ENCODE results near the gene TMEM184B. TPM values are rescaled to one million over a fixed set of nuclear protein-coding genes. Genes with fewer than 3 reads are reported as not detected.

Gene TMEM184B
- total RNA-seq, 2 donors from 2014 or later, result 55.4 to 57.6 TPM

GRCh38 chr22:38223289-38223960, 49.4 kb downstream of the TMEM184B start:
- H3K27me3 ChIP-seq (ENCODE audit: control insufficient read depth, insufficient read depth, low read length, poor library complexity, severe bottlenecking), result no peaks in the 10 kb centered on the region
- peaks cover 5% of the 10 kb centered on the region for H3K4me1 Mint-ChIP-seq
- peak; percentile 37 for TF ChIP-seq CTCF (conservative IDR thresholded peaks at IDR 0.05)
- H3K9me3 ChIP-seq (ENCODE audit: control insufficient read depth, low read length), result no peaks in the 10 kb centered on the region
- peaks cover 4% of the 10 kb centered on the region for H3K36me3 ChIP-seq (ENCODE audit: control insufficient read depth, insufficient read depth, low read length)
- peaks cover 31% of the 10 kb centered on the region for H3K36me3 Mint-ChIP-seq (ENCODE audit: low read depth)
- H3K27me3 Mint-ChIP-seq (ENCODE audit: insufficient read depth), result no peaks in the 10 kb centered on the region
- 85 to 93% methylated on average over 4 to 10 of the region's 12 CpGs for WGBS, 2 experiments (ENCODE audit: insufficient coverage in 1 of 2, insufficient read length in 1 of 2)
- H3K9ac ChIP-seq (ENCODE audit: extremely low read depth, low read length, poor library complexity, severe bottlenecking), result no peak overlapping the region
- H3K4me3 ChIP-seq (ENCODE audit: low read length), result no peak overlapping the region
- no peak overlapping the region for H3K4me3 Mint-ChIP-seq
- H3K27ac ChIP-seq (ENCODE audit: low read depth, low read length), result no peak overlapping the region
- H3K27ac Mint-ChIP-seq, result no peak overlapping the region
- DNase-seq, result no peak
- no peaks in the 10 kb centered on the region for H3K9me3 Mint-ChIP-seq
- H3K4me1 ChIP-seq (ENCODE audit: control insufficient read depth, insufficient read depth, low read length), result peaks cover 9% of the 10 kb centered on the region

- Mint-ChIP-seq H3K9me3 (no peaks in the 10 kb centered on the region), H3K4me1 (peaks cover 12% of the 10 kb centered on the region), H3K4me3 (no peak overlapping the region), H3K27me3 (ENCODE audit: insufficient read depth) (no peaks in the 10 kb centered on the region), H3K27ac (no peak overlapping the region), H3K36me3 (ENCODE audit: low read depth) (peaks cover 31% of the 10 kb centered on the region)
- H3K27ac ChIP-seq (ENCODE audit: low read depth, low read length), result no peak overlapping the region
- no peaks in the 10 kb centered on the region for H3K9me3 ChIP-seq (ENCODE audit: control insufficient read depth, low read length)
- WGBS, 2 experiments (ENCODE audit: insufficient coverage in 1 of 2, insufficient read length in 1 of 2), result 84 to 96% methylated on average over 8 of the region's 8 CpGs
- no peaks in the 10 kb centered on the region for H3K27me3 ChIP-seq (ENCODE audit: control insufficient read depth, insufficient read depth, low read length, poor library complexity, severe bottlenecking)
- peaks cover 4% of the 10 kb centered on the region for H3K36me3 ChIP-seq (ENCODE audit: control insufficient read depth, insufficient read depth, low read length)
- DNase-seq, result no peak
- H3K4me3 ChIP-seq (ENCODE audit: low read length), result no peak overlapping the region
- peaks cover 9% of the 10 kb centered on the region for H3K4me1 ChIP-seq (ENCODE audit: control insufficient read depth, insufficient read depth, low read length)
- H3K9ac ChIP-seq (ENCODE audit: extremely low read depth, low read length, poor library complexity, severe bottlenecking), result no peak overlapping the region
- TF ChIP-seq CTCF (conservative IDR thresholded peaks at IDR 0.05), result no peak
Measured at GRCh38 chr22:38222797-38223119, 50.1 kb downstream of the TMEM184B start.

GRCh38 chr22:38221908-38222796, 50.7 kb downstream of the TMEM184B start:
- WGBS, 2 experiments (ENCODE audit: insufficient coverage in 1 of 2, insufficient read length in 1 of 2), result 92 to 94% methylated on average over 21 to 25 of the region's 25 CpGs
- Histone ChIP-seq H3K4me3 (ENCODE audit: low read length) (no peak overlapping the region), H3K9ac (ENCODE audit: extremely low read depth, low read length, poor library complexity, severe bottlenecking) (no peak overlapping the region), H3K4me1 (ENCODE audit: control insufficient read depth, insufficient read depth, low read length) (peaks cover 9% of the 10 kb centered on the region), H3K9me3 (ENCODE audit: control insufficient read depth, low read length) (no peaks in the 10 kb centered on the region), H3K27me3 (ENCODE audit: control insufficient read depth, insufficient read depth, low read length, poor library complexity, severe bottlenecking) (no peaks in the 10 kb centered on the region), H3K27ac (ENCODE audit: low read depth, low read length) (no peak overlapping the region), H3K36me3 (ENCODE audit: control insufficient read depth, insufficient read depth, low read length) (peaks cover 4% of the 10 kb centered on the region)
- peak; percentile 59 for DNase-seq
- Mint-ChIP-seq H3K27me3 (ENCODE audit: insufficient read depth) (no peaks in the 10 kb centered on the region), H3K4me1 (peaks cover 12% of the 10 kb centered on the region), H3K27ac (peak overlapping the region; percentile 15), H3K9me3 (no peaks in the 10 kb centered on the region), H3K4me3 (no peak overlapping the region), H3K36me3 (ENCODE audit: low read depth) (peaks cover 28% of the 10 kb centered on the region)
- TF ChIP-seq CTCF (conservative IDR thresholded peaks at IDR 0.05), result peak; percentile 22
